PFSK-1 (cell line): ENCODE data around the gene PDZD2.

ENCODE experiments used
- FOXP2 ChIP-seq: optimal IDR thresholded peaks from 2 replicates; pipeline ENCODE3; 2011; ENCODE audit warnings: borderline replicate concordance, control low read depth, inconsistent platforms; ENCODE audit not compliant: insufficient read depth; ENCODE audit errors: extremely low read length, extremely low read depth
- POLR2AphosphoS5 ChIP-seq: IDR thresholded peaks from 2 replicates; pipeline ENCODE4 v1.6.1; 2012; ENCODE audit warnings: low read depth, mild to moderate bottlenecking, control low read depth, low read length, moderate library complexity
- SIN3A ChIP-seq: IDR thresholded peaks from 2 replicates; pipeline ENCODE4 v1.6.1; 2012; ENCODE audit warnings: mild to moderate bottlenecking, low read length, moderate library complexity, borderline replicate concordance; ENCODE audit not compliant: insufficient read depth
- TAF1 ChIP-seq: IDR thresholded peaks from 2 replicates; pipeline ENCODE4 v1.6.1; 2012; ENCODE audit warnings: low read length, control low read depth, borderline replicate concordance; ENCODE audit not compliant: insufficient read depth
- TF ChIP-seq, protein P1 (sequence below), 2 experiments: IDR thresholded peaks; 2 replicates each; pipeline versions ENCODE4 v1.6.1 to v1.8.0; 2011 to 2012; ENCODE audit warnings: low read depth in 2 of 2, low read length in 2 of 2, control low read depth in 1 of 2, inconsistent platforms in 1 of 2, mild to moderate bottlenecking in 1 of 2, moderate library complexity in 1 of 2; ENCODE audit not compliant: insufficient read depth in 1 of 2

DNA sequence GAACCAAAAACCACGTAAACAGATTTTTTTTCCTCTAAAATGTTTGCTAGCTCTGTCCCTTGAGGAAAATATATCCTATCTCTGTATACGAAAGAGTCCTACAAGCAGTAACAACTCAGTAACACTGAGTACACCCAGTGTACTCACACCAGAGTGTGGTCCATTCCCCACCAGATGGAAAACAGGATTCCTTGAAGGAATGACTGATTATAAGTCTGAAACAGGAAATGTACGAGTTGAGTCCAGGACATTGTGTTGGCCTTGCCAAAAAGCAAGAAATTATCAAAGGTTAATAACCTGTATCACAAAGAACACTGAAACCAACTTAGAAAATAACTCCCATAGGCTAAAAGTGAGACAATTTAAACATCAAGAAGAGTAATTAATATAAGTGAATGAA lies 514.8 kb downstream of the PDZD2 start:
- TF ChIP-seq FOXP2 (no peak), TAF1 (no peak), POLR2AphosphoS5 (no peak), SIN3A (no peak)
- TF ChIP-seq, protein P1, sequence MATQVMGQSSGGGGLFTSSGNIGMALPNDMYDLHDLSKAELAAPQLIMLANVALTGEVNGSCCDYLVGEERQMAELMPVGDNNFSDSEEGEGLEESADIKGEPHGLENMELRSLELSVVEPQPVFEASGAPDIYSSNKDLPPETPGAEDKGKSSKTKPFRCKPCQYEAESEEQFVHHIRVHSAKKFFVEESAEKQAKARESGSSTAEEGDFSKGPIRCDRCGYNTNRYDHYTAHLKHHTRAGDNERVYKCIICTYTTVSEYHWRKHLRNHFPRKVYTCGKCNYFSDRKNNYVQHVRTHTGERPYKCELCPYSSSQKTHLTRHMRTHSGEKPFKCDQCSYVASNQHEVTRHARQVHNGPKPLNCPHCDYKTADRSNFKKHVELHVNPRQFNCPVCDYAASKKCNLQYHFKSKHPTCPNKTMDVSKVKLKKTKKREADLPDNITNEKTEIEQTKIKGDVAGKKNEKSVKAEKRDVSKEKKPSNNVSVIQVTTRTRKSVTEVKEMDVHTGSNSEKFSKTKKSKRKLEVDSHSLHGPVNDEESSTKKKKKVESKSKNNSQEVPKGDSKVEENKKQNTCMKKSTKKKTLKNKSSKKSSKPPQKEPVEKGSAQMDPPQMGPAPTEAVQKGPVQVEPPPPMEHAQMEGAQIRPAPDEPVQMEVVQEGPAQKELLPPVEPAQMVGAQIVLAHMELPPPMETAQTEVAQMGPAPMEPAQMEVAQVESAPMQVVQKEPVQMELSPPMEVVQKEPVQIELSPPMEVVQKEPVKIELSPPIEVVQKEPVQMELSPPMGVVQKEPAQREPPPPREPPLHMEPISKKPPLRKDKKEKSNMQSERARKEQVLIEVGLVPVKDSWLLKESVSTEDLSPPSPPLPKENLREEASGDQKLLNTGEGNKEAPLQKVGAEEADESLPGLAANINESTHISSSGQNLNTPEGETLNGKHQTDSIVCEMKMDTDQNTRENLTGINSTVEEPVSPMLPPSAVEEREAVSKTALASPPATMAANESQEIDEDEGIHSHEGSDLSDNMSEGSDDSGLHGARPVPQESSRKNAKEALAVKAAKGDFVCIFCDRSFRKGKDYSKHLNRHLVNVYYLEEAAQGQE (IDR thresholded peaks at IDR 0.05; ENCODE audit: insufficient read depth in 1 of 2, low read depth in 2 of 2, low read length in 2 of 2), result no peak
